Activated B cell treated with CpG ODN at 0.5 μM for 24 hours (primary cell): ENCODE data around the gene RCAN1. TPM values are rescaled to one million over a fixed set of nuclear protein-coding genes. Genes with fewer than 3 reads are reported as not detected.

ENCODE experiments used
- ATAC-seq: fragments of 200-7000 bp; cut with Tn5 transposase; one replicate; pipeline ENCODE4 v1.10.0; 2021; ENCODE audit warnings: low read depth, mild to moderate bottlenecking, moderate library complexity
- CTCF ChIA-PET: fragments of 350-600 bp; sonication (Branson Sonifier 250); formaldehyde crosslinking; loops from one replicate; lab custom pipeline; 2021; ENCODE audit warnings: antibody characterized with exemption; lab: Charles Lee
- POLR2A ChIA-PET: fragments of 350-600 bp; sonication (Branson Sonifier 250); formaldehyde crosslinking; loops from one replicate; lab custom pipeline; 2021; ENCODE audit warnings: antibody characterized with exemption; lab: Charles Lee
- DNase-seq: peaks from one replicate; pipeline ENCODE4 v3.0.0; 2022
- H3K27ac Mint-ChIP-seq: one replicate; pipeline ENCODE4 v1.8.0; 2020; ENCODE audit warnings: mixed read lengths
- H3K27me3 Mint-ChIP-seq: one replicate; pipeline ENCODE4 v1.8.0; 2021; ENCODE audit warnings: mixed read lengths
- H3K36me3 Mint-ChIP-seq: one replicate; pipeline ENCODE4 v1.8.0; 2021; ENCODE audit warnings: low read depth, mixed read lengths
- H3K4me1 Mint-ChIP-seq: one replicate; pipeline ENCODE4 v1.8.0; 2021; ENCODE audit warnings: mixed read lengths
- H3K4me3 Mint-ChIP-seq: one replicate; pipeline ENCODE4 v1.8.0; 2020; ENCODE audit warnings: mild to moderate bottlenecking, mixed read lengths
- H3K9me3 Mint-ChIP-seq: one replicate; pipeline ENCODE4 v1.8.0; 2020; ENCODE audit warnings: mixed read lengths
- CTCF ChIP-seq: fragments of 200-600 bp; IDR thresholded peaks from one replicate; pipeline ENCODE4 v1.8.0; 2022; ENCODE audit warnings: antibody characterized with exemption, mild to moderate bottlenecking
- intact Hi-C: fragments of 100-400 bp; cut with micrococcal nuclease; formaldehyde crosslinking; loops from one replicate; pipeline ENCODE4 v1.15.1; 2024
- total RNA-seq: library from RNA; stranded (reverse); gene quantifications from 2 replicates; pipeline ENCODE4 v1.2.3, GENCODE V29; 2022

Gene RCAN1
- total RNA-seq, 1 donor from 2014 or later, result 5.8 TPM

- H3K36me3 Mint-ChIP-seq, result no peaks in the 10 kb centered on the region
- no peaks in the 10 kb centered on the region for H3K27me3 Mint-ChIP-seq
- no peaks in the 10 kb centered on the region for H3K9me3 Mint-ChIP-seq
- no peak for TF ChIP-seq CTCF
- no peak overlapping the region for H3K27ac Mint-ChIP-seq
- ChIA-PET CTCF (interaction anchor here (0.5 kb wide), 1 partner anchor 79 kb away, joined by 3 read pairs; no protein-coding TSS in a partner anchor), POLR2A (no interaction called here)
- intact Hi-C loops, result no loop called here
- H3K4me1 Mint-ChIP-seq, result no peaks in the 10 kb centered on the region
- no peak for ATAC-seq
- DNase-seq, result no peak
- no peak overlapping the region for H3K4me3 Mint-ChIP-seq
These were observed 20.9 kb downstream of the RCAN1 start for GRCh38 chr21:34593954-34594531.

GRCh38 chr21:34593423-34593822 is 21.5 kb downstream of the RCAN1 start:
- POLR2A ChIA-PET, result no interaction called here

GRCh38 chr21:34592120-34592955 is 22.6 kb downstream of the RCAN1 start:
- no peak for DNase-seq
- H3K4me1 Mint-ChIP-seq, result no peaks in the 10 kb centered on the region
- no peak overlapping the region for H3K27ac Mint-ChIP-seq
- no peak overlapping the region for H3K4me3 Mint-ChIP-seq
- peaks cover 4% of the 10 kb centered on the region for H3K36me3 Mint-ChIP-seq
- H3K9me3 Mint-ChIP-seq, result peaks cover 9% of the 10 kb centered on the region
- no peaks in the 10 kb centered on the region for H3K27me3 Mint-ChIP-seq
- CTCF ChIA-PET, result interaction anchor here (3.4 kb wide), 1 partner anchor 11 kb away, joined by 11 read pairs; no protein-coding TSS in a partner anchor
- POLR2A ChIA-PET, result no interaction called here
- TF ChIP-seq CTCF, result no peak
- ATAC-seq, result no peak
- intact Hi-C loops, result no loop called here

More at GRCh38 chr21:34593423-34593822, 21.5 kb downstream of the RCAN1 start:
- no peak for TF ChIP-seq CTCF
- intact Hi-C loops, result no loop called here
- Mint-ChIP-seq H3K27ac (no peak overlapping the region), H3K36me3 (no peaks in the 10 kb centered on the region), H3K27me3 (no peaks in the 10 kb centered on the region), H3K4me1 (no peaks in the 10 kb centered on the region), H3K9me3 (no peaks in the 10 kb centered on the region), H3K4me3 (no peak overlapping the region)
- DNase-seq (no peak), ATAC-seq (no peak)
- CTCF ChIA-PET, result interaction anchor here (3.4 kb wide), 1 partner anchor 10 kb away, joined by 11 read pairs; no protein-coding TSS in a partner anchor

GRCh38 chr21:34590520-34590919 is 24.4 kb downstream of the RCAN1 start:
- Mint-ChIP-seq H3K4me3 (no peak overlapping the region), H3K4me1 (no peaks in the 10 kb centered on the region), H3K9me3 (peaks cover 13% of the 10 kb centered on the region), H3K27ac (no peak overlapping the region), H3K27me3 (no peaks in the 10 kb centered on the region), H3K36me3 (peaks cover 7% of the 10 kb centered on the region)
- intact Hi-C loops, result no loop called here
- DNase-seq (no peak), ATAC-seq (no peak)
- ChIA-PET CTCF (interaction anchor here (3.4 kb wide), 1 partner anchor 13 kb away, joined by 11 read pairs; no protein-coding TSS in a partner anchor), POLR2A (no interaction called here)
- no peak for TF ChIP-seq CTCF
